T-cell (primary cell): ENCODE data around the gene TAF12. TPM values are rescaled to one million over a fixed set of nuclear protein-coding genes. Genes with fewer than 3 reads are reported as not detected.
"Not testable (repeated sequence)": the region's sequence is repeated elsewhere in the genome, so short reads cannot be mapped to it uniquely, and the experiment has no call there.

ENCODE experiments used
- ATAC-seq, 4 experiments: fragments of 200-7000 bp in 3 of 4; fragments of 150-1000 bp in 1 of 4; cut with Tn5 transposase; replicated peaks in 1 of 4; 1 replicate in 3 of 4; 2 replicates in 1 of 4; pipeline ENCODE4 v1.10.0; 2021; ENCODE audit warnings: moderate library complexity in 3 of 4, mild to moderate bottlenecking in 2 of 4, moderate number of reproducible peaks in 1 of 4
- CTCF ChIA-PET, 2 donors: fragments of 300-600 bp; sonication (Branson Sonifier 250); formaldehyde crosslinking; loops; one replicate each; lab custom pipeline; 2022; ENCODE audit warnings: antibody characterized with exemption in 2 of 2; lab: Charles Lee
- POLR2A ChIA-PET, 2 donors: fragments of 300-600 bp; sonication (Branson Sonifier 250); formaldehyde crosslinking; loops; one replicate each; lab custom pipeline; 2022; ENCODE audit warnings: antibody characterized with exemption in 2 of 2; lab: Charles Lee
- DNase-seq, 35 experiments: peaks; one replicate each; pipeline versions ENCODE4 v3.0.0 to v3.0.0-alpha.2; 2013 to 2023
- H3K27ac ChIP-seq: one replicate; pipeline ENCODE4 v1.5.1; 2013; ENCODE audit warnings: low read length
- H3K27me3 ChIP-seq, 2 experiments: replicated peaks in 1 of 2; 1 replicate in 1 of 2; 2 replicates in 1 of 2; pipeline versions ENCODE4 v1.6.1 to v1.7.0; 2013; ENCODE audit warnings: low read length in 1 of 2, mixed read lengths in 1 of 2; ENCODE audit not compliant: control insufficient read depth in 2 of 2, insufficient read depth in 2 of 2; ENCODE audit errors: extremely low read depth in 1 of 2
- H3K36me3 ChIP-seq, 2 donors: 1 replicate in 1 of 2; 2 replicates in 1 of 2; pipeline versions ENCODE4 v1.6.1 to v1.7.0; 2013; ENCODE audit warnings: low read length in 1 of 2; ENCODE audit not compliant: control insufficient read depth in 2 of 2, insufficient read depth in 1 of 2; ENCODE audit errors: extremely low read depth in 1 of 2
- H3K4me1 ChIP-seq, 2 experiments: 1 replicate in 1 of 2; 2 replicates in 1 of 2; pipeline versions ENCODE4 v1.6.1 to v1.7.0; 2013; ENCODE audit warnings: low read length in 2 of 2, mixed read lengths in 1 of 2; ENCODE audit not compliant: insufficient read depth in 2 of 2, control insufficient read depth in 1 of 2; ENCODE audit errors: extremely low read depth in 1 of 2
- H3K4me3 ChIP-seq, 2 donors: 1 replicate in 1 of 2; 2 replicates in 1 of 2; pipeline versions ENCODE4 v1.5.1 to v1.7.0; 2013; ENCODE audit warnings: mild to moderate bottlenecking in 2 of 2, low read length in 1 of 2, moderate library complexity in 1 of 2; ENCODE audit not compliant: control insufficient read depth in 1 of 2; ENCODE audit errors: extremely low read depth in 1 of 2
- H3K9me3 ChIP-seq: 2 replicates; pipeline ENCODE4 v1.7.0; 2013
- H3K27ac Mint-ChIP-seq, 2 donors: one replicate each; pipeline ENCODE4 v1.8.0; 2020 to 2021; ENCODE audit warnings: mild to moderate bottlenecking in 2 of 2, mixed read lengths in 2 of 2
- H3K27me3 Mint-ChIP-seq, 2 donors: one replicate each; pipeline ENCODE4 v1.8.0; 2021 to 2022; ENCODE audit warnings: mixed read lengths in 2 of 2
- H3K36me3 Mint-ChIP-seq: one replicate; pipeline ENCODE4 v1.8.0; 2021; ENCODE audit warnings: mixed read lengths
- H3K4me1 Mint-ChIP-seq, 3 donors: one replicate each; pipeline ENCODE4 v1.8.0; 2020 to 2022; ENCODE audit warnings: mixed read lengths in 3 of 3, mild to moderate bottlenecking in 1 of 3
- H3K4me3 Mint-ChIP-seq, 3 donors: one replicate each; pipeline ENCODE4 v1.8.0; 2020 to 2022; ENCODE audit warnings: mild to moderate bottlenecking in 3 of 3, mixed read lengths in 3 of 3, moderate library complexity in 3 of 3
- H3K9me3 Mint-ChIP-seq, 3 donors: one replicate each; pipeline ENCODE4 v1.8.0; 2020 to 2022; ENCODE audit warnings: mixed read lengths in 3 of 3
- WGBS: methylation state at CpG from one replicate; pipeline ENCODE4 v1.1.5; 2013; ENCODE audit warnings: missing lambda C conversion rate; ENCODE audit not compliant: insufficient coverage; 5-methylcytosine and 5-hydroxymethylcytosine counted together
- total RNA-seq, 35 experiments: library from RNA in 6 of 35; stranded (reverse) in 6 of 35; fragments of 120-200 nt in 1 of 35; gene quantifications; one replicate each; pipeline versions ENCODE4 v1.2.1 to v1.2.4 and lab custom pipeline; 2013 to 2026

Gene TAF12
- total RNA-seq, 5 donors from 2014 or later (not counting 1 experiment from before 2014, with no cell fraction given) = 17.3 to 22.7 (median 20.6) TPM

- ChIA-PET POLR2A (no interaction called here), CTCF (interaction anchor here in 1 of 2 donors (0.6 kb wide), 1 partner anchor 314 kb away, joined by 3 read pairs; no protein-coding TSS in a partner anchor)
- H3K36me3 Mint-ChIP-seq = no peaks in the 10 kb centered on the region
- peaks cover 11 to 15% (median 13%) of the 10 kb centered on the region in 3 donors for H3K4me1 Mint-ChIP-seq
- H3K27ac Mint-ChIP-seq = peak overlapping the region in 1 of 2 donors; percentile 55
- Histone ChIP-seq H3K4me1 (peaks cover 8 to 17% of the 10 kb centered on the region in 2 experiments), H3K27me3 (no peaks in the 10 kb centered on the region), H3K36me3 (no peaks in the 10 kb centered on the region), H3K9me3 (no peaks in the 10 kb centered on the region), H3K27ac (no peak overlapping the region), H3K4me3 (no peak overlapping the region)
- no peak overlapping the region for H3K4me3 Mint-ChIP-seq
- DNase-seq = no peak
- H3K9me3 Mint-ChIP-seq = no peaks in the 10 kb centered on the region
- WGBS = 92% methylated on average over 4 of the region's 7 CpGs
- ATAC-seq = no peak
- H3K27me3 Mint-ChIP-seq = no peaks in the 10 kb centered on the region
Observed at GRCh38 chr1:28663871-28664470, 21.1 kb upstream of the TAF12 start.

- H3K27me3 Mint-ChIP-seq = no peaks in the 10 kb centered on the region
- DNase-seq = no peak
- CTCF ChIA-PET = no interaction called here
- H3K27ac ChIP-seq = no peak overlapping the region
- H3K4me1 ChIP-seq = no peaks in the 10 kb centered on the region
- H3K27ac Mint-ChIP-seq = no peak overlapping the region
- H3K4me1 Mint-ChIP-seq = no peaks in the 10 kb centered on the region
- POLR2A ChIA-PET = no interaction called here
- H3K36me3 ChIP-seq = no peaks in the 10 kb centered on the region
- WGBS = 96% methylated on average over 4 of the region's 6 CpGs
- no peaks in the 10 kb centered on the region for H3K9me3 ChIP-seq
- H3K4me3 ChIP-seq = no peak overlapping the region
- no peaks in the 10 kb centered on the region for H3K9me3 Mint-ChIP-seq
- ATAC-seq = no peak
- no peaks in the 10 kb centered on the region for H3K27me3 ChIP-seq
- no peak overlapping the region for H3K4me3 Mint-ChIP-seq
- no peaks in the 10 kb centered on the region for H3K36me3 Mint-ChIP-seq
Observed at GRCh38 chr1:28656335-28656734, 13.5 kb upstream of the TAF12 start.

GRCh38 chr1:28655448-28656311 is 12.8 kb upstream of the TAF12 start:
- H3K4me1 ChIP-seq, H3K27me3 ChIP-seq, H3K27ac ChIP-seq, H3K4me3 ChIP-seq, H3K36me3 Mint-ChIP-seq, H3K27ac Mint-ChIP-seq, CTCF ChIA-PET, H3K4me1 Mint-ChIP-seq, H3K36me3 ChIP-seq, H3K9me3 Mint-ChIP-seq, H3K27me3 Mint-ChIP-seq, H3K4me3 Mint-ChIP-seq, DNase-seq, ATAC-seq, H3K9me3 ChIP-seq: not testable (repeated sequence)
- POLR2A ChIA-PET = interaction anchor here in 1 of 2 donors (0.5 kb wide), 1 partner anchor 32 kb away, joined by 4 read pairs; no protein-coding TSS in a partner anchor
- 67% methylated on average over 1 of the region's 10 CpGs for WGBS

- H3K27ac Mint-ChIP-seq, H3K36me3 Mint-ChIP-seq, H3K4me3 Mint-ChIP-seq, H3K4me1 Mint-ChIP-seq, H3K27ac ChIP-seq, H3K9me3 ChIP-seq, H3K4me3 ChIP-seq, H3K9me3 Mint-ChIP-seq, H3K36me3 ChIP-seq, ATAC-seq, H3K27me3 ChIP-seq, H3K27me3 Mint-ChIP-seq, H3K4me1 ChIP-seq, POLR2A ChIA-PET: not testable (repeated sequence)
- CTCF ChIA-PET = interaction anchor here in 1 of 2 donors (0.6 kb wide), 1 partner anchor 103 kb away, joined by 4 read pairs; no protein-coding TSS in a partner anchor
- peak in 2 of 35 experiments; percentile 7 to 33 for DNase-seq
- no CpG with 5 or more reads among the region's 3 CpGs for WGBS
Observed at GRCh38 chr1:28653870-28654269, 11.0 kb upstream of the TAF12 start.

GRCh38 chr1:28653063-28653462 is 10.2 kb upstream of the TAF12 start:
- H3K9me3 Mint-ChIP-seq, H3K4me3 Mint-ChIP-seq, H3K36me3 Mint-ChIP-seq, H3K4me3 ChIP-seq, H3K27me3 ChIP-seq, ATAC-seq, H3K27me3 Mint-ChIP-seq, H3K36me3 ChIP-seq, H3K27ac Mint-ChIP-seq, H3K27ac ChIP-seq, H3K4me1 ChIP-seq, H3K9me3 ChIP-seq, DNase-seq: not testable (repeated sequence)
- H3K4me1 Mint-ChIP-seq = peaks cover 3 to 11% (median 9%) of the 10 kb centered on the region in 3 donors
- POLR2A ChIA-PET = interaction anchor here in 1 of 2 donors (0.6 kb wide), 1 partner anchor 387 kb away, joined by 3 read pairs; no protein-coding TSS in a partner anchor
- CTCF ChIA-PET = interaction anchor here (0.6 to 0.7 kb wide), 2 partner anchors 380 to 753 kb away, joined by 3 read pairs; no protein-coding TSS in a partner anchor
- WGBS = no CpG with 5 or more reads among the region's 13 CpGs

- H3K9me3 Mint-ChIP-seq = no peaks in the 10 kb centered on the region
- ATAC-seq (peak; percentile 74 to 79 (median 77)), DNase-seq (peak; percentile 65 to 95 (median 86))
- H3K4me3 Mint-ChIP-seq = peak within 1 kb of the TSS; percentile 69 to 89 (median 71)
- no peaks in the 10 kb centered on the region for H3K27me3 Mint-ChIP-seq
- ChIA-PET POLR2A (interaction anchor here (0.5 to 1.4 kb wide), 17 partner anchors 20 to 876 kb away, joined by 3 to 14 read pairs (median 4); partner anchors contain the start of genes GMEB1 (in 2 of the 2), SRSF4 (in 1 of the 2), STX12 (in 1 of the 2) and YTHDF2 (in 1 of the 2)), CTCF (interaction anchor here in 1 of 2 donors (0.7 to 1.5 kb wide), 3 partner anchors 20 to 88 kb away, joined by 3 to 10 read pairs (median 6); partner anchors contain the start of genes GMEB1 and YTHDF2)
- H3K36me3 Mint-ChIP-seq = no peaks in the 10 kb centered on the region
- peak within 1 kb of the TSS; percentile 56 to 66 for H3K4me3 ChIP-seq
- no peaks in the 10 kb centered on the region for H3K27me3 ChIP-seq
- 1% methylated on average over 24 of the region's 28 CpGs for WGBS
- H3K27ac ChIP-seq = peak within 1 kb of the TSS; percentile 100
- no peaks in the 10 kb centered on the region for H3K36me3 ChIP-seq
- peaks cover 17 to 31% of the 10 kb centered on the region in 2 experiments for H3K4me1 ChIP-seq
- peaks cover 25 to 32% (median 31%) of the 10 kb centered on the region in 3 donors for H3K4me1 Mint-ChIP-seq
- H3K9me3 ChIP-seq = no peaks in the 10 kb centered on the region
- H3K27ac Mint-ChIP-seq = peak within 1 kb of the TSS; percentile 100
Observed at GRCh38 chr1:28648474-28649198, 5.8 kb upstream of the TAF12 start, which contains the start of gene RNU11. TSS of gene RNU11 (plus strand) at chr1:28648600.
